HepG2 (cell line): ENCODE results near the gene LDAH. TPM values are rescaled to one million over a fixed set of nuclear protein-coding genes. Genes with fewer than 3 reads are reported as not detected.

ENCODE experiments used
- ELK4 ChIP-seq: sonication (generic); formaldehyde crosslinking; IDR thresholded peaks from 2 replicates; pipeline ENCODE4 v1.9.0; 2021; ENCODE audit warnings: missing genetic modification reagents, borderline replicate concordance
- HDAC1 ChIP-seq: sonication (generic); formaldehyde crosslinking; IDR thresholded peaks from 2 replicates; pipeline ENCODE4 v1.5.1; 2020; ENCODE audit warnings: mild to moderate bottlenecking, missing genetic modification reagents
- KIAA2018 ChIP-seq: sonication (generic); formaldehyde crosslinking; IDR thresholded peaks from 2 replicates; pipeline ENCODE4 v1.5.0; 2020; ENCODE audit warnings: mild to moderate bottlenecking, missing genetic modification reagents, borderline replicate concordance
- TARDBP ChIP-seq: sonication (generic); formaldehyde crosslinking; IDR thresholded peaks from 2 replicates; pipeline ENCODE4 v1.8.0; 2022; ENCODE audit warnings: mild to moderate bottlenecking, missing genetic modification reagents
- ZHX2 ChIP-seq, 2 experiments: sonication (generic) in 1 of 2; formaldehyde crosslinking in 1 of 2; IDR thresholded peaks; 2 replicates each; pipeline versions ENCODE4 v1.6.1 to v1.9.0; 2014 to 2022; ENCODE audit warnings: antibody characterized with exemption in 1 of 2, borderline replicate concordance in 1 of 2, inconsistent platforms in 1 of 2, low read depth in 1 of 2, missing genetic modification reagents in 1 of 2
- ZNF782 ChIP-seq: sonication (generic); formaldehyde crosslinking; IDR thresholded peaks from 2 replicates; pipeline ENCODE4 v1.4.0; 2020; ENCODE audit warnings: missing genetic modification reagents, mild to moderate bottlenecking, borderline replicate concordance
- polyA plus RNA-seq, 8 experiments: library from polyadenylated mRNA; depleted of rRNA in 3 of 8; stranded (reverse) in 7 of 8; unstranded in 1 of 8; fragments of >200 nt; fragmentation: Illumina TruSeq in 4 of 8; extraction: Trizol in 4 of 8; gene quantifications; 2 replicates each; pipeline versions ENCODE4 v1.2.1 to v1.2.3, GENCODE V29; 2011 to 2016; ENCODE audit warnings: low read depth in 4 of 8, missing spikeins in 1 of 8, mixed read lengths in 1 of 8; ENCODE audit not compliant: insufficient read depth in 1 of 8
- total RNA-seq, 5 experiments: library from RNA; depleted of rRNA; stranded (reverse); fragments of >200 nt; fragmentation: Illumina TruSeq; extraction: Trizol; gene quantifications; 2 replicates each; pipeline ENCODE4 v1.2.3, GENCODE V29; 2016; ENCODE audit warnings: low read depth in 1 of 5

Gene LDAH
- total and polyA plus RNA-seq, 2 of the 13 experiments (the other 11 are each of a cell fraction or from before 2014, with no cell fraction given) = 28.8 to 46.2 TPM

GRCh38 chr2:20822535-20823490 lies at the start of gene LDAH (continued):
- TF ChIP-seq KIAA2018 (no peak), HDAC1 (peak; percentile 99), ZHX2 (IDR thresholded peaks at IDR 0.05; ENCODE audit: low read depth) (peak; percentile 96), ZHX2 (CRISPR knock-in tag; IDR thresholded peaks at IDR 0.05; ENCODE audit: borderline replicate concordance) (peak; percentile 84; the same call in 1 of the 2 replicates), TARDBP (CRISPR knock-in tag) (peak; percentile 96), ZNF782 (CRISPR knock-in tag) (peak; percentile 95), ELK4 (CRISPR knock-in tag) (peak; percentile 96; the same call in 1 of the 2 replicates)
